Vagina (tissue), 2 donors: Measurements from ENCODE around the gene CUBN. TPM values are rescaled to one million over a fixed set of nuclear protein-coding genes. Genes with fewer than 3 reads are reported as not detected.

Source experiments
- DNase-seq, 2 donors: peaks; one replicate each; pipeline ENCODE4 v3.0.0-alpha.2; 2017; ENCODE audit errors: extremely low spot score in 2 of 2
- H3K27ac ChIP-seq: fragments of 200-600 bp; sonication (generic); one replicate; pipeline ENCODE4 v1.5.1; 2019
- H3K27me3 ChIP-seq: fragments of 200-600 bp; sonication (generic); one replicate; pipeline ENCODE4 v1.5.1; 2019
- H3K36me3 ChIP-seq, 2 donors: fragments of 200-600 bp; sonication (generic); one replicate each; pipeline ENCODE4 v1.5.1; 2017 to 2019
- H3K4me1 ChIP-seq: fragments of 200-600 bp; sonication (generic); one replicate; pipeline ENCODE4 v1.5.1; 2019
- H3K4me3 ChIP-seq, 2 donors: fragments of 200-600 bp; sonication (generic); 1 replicate in 1 of 2; 2 replicates in 1 of 2; pipeline ENCODE4 v1.5.1; 2016 to 2019
- H3K9me3 ChIP-seq: fragments of 200-600 bp; sonication (generic); one replicate; pipeline ENCODE4 v1.5.1; 2019
- POLR2A ChIP-seq, 2 donors: fragments of 450-650 bp; IDR thresholded peaks; one replicate each; pipeline ENCODE4 v1.6.1; 2017; ENCODE audit warnings: antibody characterized with exemption in 2 of 2, mild to moderate bottlenecking in 2 of 2, moderate library complexity in 2 of 2
- POLR2AphosphoS5 ChIP-seq, 2 donors: sonication (generic); formaldehyde crosslinking; IDR thresholded peaks; one replicate each; pipeline ENCODE4 v1.9.0; 2017; ENCODE audit warnings: antibody characterized with exemption in 2 of 2, mild to moderate bottlenecking in 2 of 2, low read depth in 1 of 2; ENCODE audit not compliant: insufficient read depth in 1 of 2
- intact Hi-C: fragments of 100-400 bp; cut with DNase I; formaldehyde crosslinking; loops from one replicate; pipeline ENCODE4 v1.15.1; 2023
- small RNA-seq: library from RNA; depleted of rRNA; stranded (forward); fragments of <200 nt; gene quantifications from one replicate; pipeline ENCODE3, GENCODE V24; 2016
- total RNA-seq: library from RNA; depleted of rRNA; stranded (reverse); fragments of >200 nt; gene quantifications from one replicate; pipeline ENCODE4 v1.2.3, GENCODE V29; 2016
- TF ChIP-seq, protein P1 (sequence below), 3 experiments: fragments of 450-650 bp in 2 of 3; fragments of 200-600 bp in 1 of 3; sonication (generic) in 1 of 3; IDR thresholded peaks; one replicate each; pipeline ENCODE4 v1.5.1; 2017 to 2019; ENCODE audit warnings: antibody characterized with exemption in 3 of 3, mild to moderate bottlenecking in 2 of 3, moderate library complexity in 2 of 3

The CUBN gene
- total RNA-seq, 1 donor from 2014 or later: 4.4 TPM

DNA sequence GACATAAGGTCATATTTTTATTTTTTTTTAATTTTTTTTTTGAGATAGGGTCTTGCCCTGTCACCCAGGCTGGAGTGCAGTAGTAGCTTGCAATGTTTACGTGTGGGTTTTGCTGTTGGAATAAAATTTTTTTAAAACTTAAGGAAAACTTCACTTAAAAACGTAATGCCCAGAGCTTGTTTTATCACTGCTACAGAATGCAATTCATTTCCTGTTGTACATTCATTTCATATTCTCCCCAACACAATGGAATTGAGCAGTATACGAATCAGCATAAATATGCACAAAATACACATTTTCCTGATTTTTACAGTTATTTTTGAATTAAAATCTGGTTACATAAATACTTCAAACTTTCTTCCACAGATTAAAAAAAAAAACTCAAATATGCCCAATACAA, 352.7 kb downstream of the CUBN start:
- no peaks in the 10 kb centered on the region for H3K27me3 ChIP-seq
- no peak overlapping the region for H3K4me3 ChIP-seq
- TF ChIP-seq, protein P1, sequence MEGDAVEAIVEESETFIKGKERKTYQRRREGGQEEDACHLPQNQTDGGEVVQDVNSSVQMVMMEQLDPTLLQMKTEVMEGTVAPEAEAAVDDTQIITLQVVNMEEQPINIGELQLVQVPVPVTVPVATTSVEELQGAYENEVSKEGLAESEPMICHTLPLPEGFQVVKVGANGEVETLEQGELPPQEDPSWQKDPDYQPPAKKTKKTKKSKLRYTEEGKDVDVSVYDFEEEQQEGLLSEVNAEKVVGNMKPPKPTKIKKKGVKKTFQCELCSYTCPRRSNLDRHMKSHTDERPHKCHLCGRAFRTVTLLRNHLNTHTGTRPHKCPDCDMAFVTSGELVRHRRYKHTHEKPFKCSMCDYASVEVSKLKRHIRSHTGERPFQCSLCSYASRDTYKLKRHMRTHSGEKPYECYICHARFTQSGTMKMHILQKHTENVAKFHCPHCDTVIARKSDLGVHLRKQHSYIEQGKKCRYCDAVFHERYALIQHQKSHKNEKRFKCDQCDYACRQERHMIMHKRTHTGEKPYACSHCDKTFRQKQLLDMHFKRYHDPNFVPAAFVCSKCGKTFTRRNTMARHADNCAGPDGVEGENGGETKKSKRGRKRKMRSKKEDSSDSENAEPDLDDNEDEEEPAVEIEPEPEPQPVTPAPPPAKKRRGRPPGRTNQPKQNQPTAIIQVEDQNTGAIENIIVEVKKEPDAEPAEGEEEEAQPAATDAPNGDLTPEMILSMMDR (IDR thresholded peaks at IDR 0.05): no peak
- TF ChIP-seq POLR2A (IDR thresholded peaks at IDR 0.05): no peak
- TF ChIP-seq POLR2AphosphoS5 (IDR thresholded peaks at IDR 0.05; ENCODE audit: insufficient read depth in 1 of 2, low read depth in 1 of 2): no peak
- intact Hi-C loops: no loop called here
- H3K27ac ChIP-seq: no peak overlapping the region
- no peaks in the 10 kb centered on the region for H3K9me3 ChIP-seq
- peaks cover 23% of the 10 kb centered on the region for H3K4me1 ChIP-seq
- no peaks in the 10 kb centered on the region for H3K36me3 ChIP-seq
- DNase-seq: no peak

Small RNAs within 50 kb of the gene (small RNA-seq; reads per million reads assigned to genes)
- gene AC067747.1: not detected

Other genes with a start within 250 kb of the CUBN start
- gene TRDMT1, start 71.9 kb upstream of the CUBN start, total RNA-seq: 6.1 TPM
- gene VIM, start 98.4 kb upstream of the CUBN start, total RNA-seq: 2,692 TPM